Activated T-cell treated with anti-CD3 and anti-CD28 coated beads for 1 hour (primary cell): ENCODE results near the gene RGPD3.
A peak's percentile ranks its signal among the peaks of the same experiment; 100 is the strongest.
"Not testable (repeated sequence)": the region's sequence is repeated elsewhere in the genome, so short reads cannot be mapped to it uniquely, and the experiment has no call there.

ENCODE experiments used
- DNase-seq: peaks from one replicate; pipeline ENCODE4 v3.0.0-alpha.2; 2020; ENCODE audit warnings: low read depth

The RGPD3 gene

DNA sequence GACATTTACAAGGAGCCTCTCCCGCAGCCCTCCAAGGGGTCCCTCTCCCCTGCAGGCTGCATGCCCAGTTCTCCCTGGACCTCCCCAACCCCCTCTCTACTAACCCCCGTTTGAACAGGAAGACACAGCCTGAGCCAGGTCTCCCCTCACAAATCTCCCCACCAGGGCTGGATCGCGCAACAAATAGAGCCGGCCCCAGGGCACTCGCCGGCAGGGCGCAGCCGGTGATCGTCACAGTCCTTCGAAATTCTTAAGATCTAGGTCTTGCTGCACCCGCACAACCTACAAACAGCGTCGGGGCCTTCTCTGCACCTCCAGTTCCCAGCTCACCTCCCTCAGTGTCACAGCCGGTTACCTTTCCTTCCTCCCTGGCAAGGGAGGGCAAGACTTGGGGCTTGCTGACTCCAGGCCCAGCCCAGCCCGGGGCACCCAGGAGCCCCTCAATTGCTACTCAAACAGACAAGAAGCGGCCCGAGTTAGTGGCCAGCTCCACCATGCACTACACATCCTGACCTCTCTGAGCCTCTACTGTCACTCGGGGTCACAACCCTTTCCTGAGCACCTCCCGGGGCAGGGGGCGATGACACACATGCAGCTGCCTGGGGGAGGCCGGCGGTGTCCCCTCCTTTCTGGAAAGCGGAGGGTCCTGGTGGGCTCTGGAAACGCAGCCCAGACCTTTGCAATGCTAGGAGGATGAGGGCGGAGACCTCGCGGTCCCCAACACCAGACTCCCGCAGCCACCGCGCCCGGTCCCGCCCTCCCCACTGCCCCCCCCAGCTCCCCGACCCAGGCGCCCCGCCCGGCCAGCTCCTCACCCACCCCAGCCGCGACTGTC, 18.6 kb upstream of the RGPD3 start, which contains the start of gene CD8B2:
CD8B2 (plus strand) TSS at position 814 of the 835 bp plus-strand sequence. CDS start 63 bp downstream, outside the sequence.
- DNase-seq, result not testable (repeated sequence)

DNA sequence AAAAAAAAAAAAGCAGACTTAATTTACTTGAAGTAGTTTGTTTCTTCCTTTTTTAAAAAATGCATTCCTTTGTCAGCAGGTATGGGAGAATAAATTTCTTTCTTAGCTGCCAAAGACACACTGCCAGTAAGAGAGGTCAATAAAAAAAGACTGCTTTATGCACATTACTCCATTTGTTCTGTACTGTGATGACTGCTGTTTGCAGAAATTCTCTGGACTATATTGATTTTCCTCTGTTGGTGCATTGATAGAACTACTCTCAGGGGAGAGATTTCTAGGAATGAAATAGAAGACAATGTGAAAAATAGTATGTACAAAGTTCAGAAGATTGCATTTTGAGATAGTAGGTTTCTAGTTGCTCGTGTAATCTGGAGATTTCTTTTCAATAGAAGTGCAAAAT, 11.3 kb upstream of the RGPD3 start:
- not testable (repeated sequence) for DNase-seq

DNA sequence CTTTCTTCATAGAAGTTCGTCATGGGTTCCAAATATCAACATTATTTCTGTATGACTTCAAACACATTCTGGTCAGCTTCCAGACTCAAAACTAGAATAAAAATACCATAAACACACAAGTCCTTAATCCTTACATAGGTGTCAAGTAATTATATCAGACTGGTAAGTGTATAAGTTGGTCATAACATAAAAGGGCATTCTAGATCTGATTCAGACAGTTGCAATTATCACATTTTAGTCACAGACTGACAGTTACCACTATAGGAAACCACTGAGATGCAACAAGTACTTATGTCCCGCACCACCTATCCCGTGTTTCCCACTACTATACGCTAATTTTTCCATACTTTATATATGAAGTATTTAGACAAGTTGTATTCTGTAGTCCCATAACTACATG, 9.4 kb upstream of the RGPD3 start:
- DNase-seq, result not testable (repeated sequence)

DNA sequence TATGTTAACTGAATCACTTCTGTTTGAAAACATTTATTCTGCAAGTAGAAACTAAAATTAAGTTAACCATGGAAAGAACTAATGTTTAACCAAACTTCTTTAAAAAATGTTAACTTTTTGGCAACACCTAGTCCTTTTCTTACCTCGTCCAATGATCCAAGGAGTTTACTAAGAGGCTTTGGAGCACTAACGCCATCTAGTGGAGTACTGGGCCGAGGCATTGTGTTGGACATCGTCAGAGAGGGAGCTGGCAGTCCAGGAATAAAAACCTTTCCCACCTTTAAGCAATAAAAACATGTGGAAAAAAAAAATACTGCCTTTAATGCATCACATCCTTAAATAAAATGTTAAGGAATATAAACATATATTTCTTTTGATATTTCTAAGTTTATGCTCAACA, 2.4 kb upstream of the RGPD3 start:
- peak; percentile 44 for DNase-seq

DNA sequence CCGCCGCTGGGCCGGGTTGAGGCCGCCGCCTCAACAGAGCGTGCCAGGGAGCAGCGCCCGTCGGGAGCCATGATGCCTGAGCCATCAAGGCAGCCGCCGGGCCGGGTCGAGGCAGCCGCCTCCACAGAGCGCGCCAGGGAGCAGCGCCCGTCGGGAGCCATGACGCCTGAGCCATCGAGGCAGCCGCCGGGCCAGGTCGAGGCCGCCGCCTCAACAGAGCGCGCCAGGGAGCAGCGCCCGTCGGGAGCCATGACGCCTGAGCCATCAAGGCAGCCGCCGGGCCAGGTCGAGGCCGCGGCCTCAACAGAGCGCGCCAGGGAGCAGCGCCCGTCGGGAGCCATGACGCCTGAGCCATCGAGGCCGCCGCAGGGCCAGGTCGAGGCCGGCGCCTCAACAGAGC, 697 bp downstream of the RGPD3 start:
- DNase-seq, result not testable (repeated sequence)

DNA sequence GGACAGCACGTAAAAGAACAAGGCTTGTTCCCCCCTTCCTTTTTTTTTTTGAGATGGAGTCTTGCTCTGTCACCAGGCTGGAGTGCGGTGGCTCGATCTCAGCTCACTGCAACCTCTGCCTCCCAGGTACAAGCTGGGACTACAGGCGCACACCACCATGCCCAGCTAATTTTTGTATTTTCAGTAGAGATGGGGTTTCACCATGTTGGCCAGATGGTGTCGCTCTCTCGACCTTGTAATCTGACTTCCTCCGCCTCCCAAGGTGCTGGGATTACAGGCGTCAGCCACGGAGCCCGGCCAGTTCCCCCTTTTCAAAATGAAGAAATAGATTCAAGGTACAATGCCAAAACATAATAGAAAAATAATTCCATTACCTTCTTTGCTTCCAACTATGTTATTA, 6.3 kb downstream of the RGPD3 start:
- DNase-seq, result not testable (repeated sequence)

DNA sequence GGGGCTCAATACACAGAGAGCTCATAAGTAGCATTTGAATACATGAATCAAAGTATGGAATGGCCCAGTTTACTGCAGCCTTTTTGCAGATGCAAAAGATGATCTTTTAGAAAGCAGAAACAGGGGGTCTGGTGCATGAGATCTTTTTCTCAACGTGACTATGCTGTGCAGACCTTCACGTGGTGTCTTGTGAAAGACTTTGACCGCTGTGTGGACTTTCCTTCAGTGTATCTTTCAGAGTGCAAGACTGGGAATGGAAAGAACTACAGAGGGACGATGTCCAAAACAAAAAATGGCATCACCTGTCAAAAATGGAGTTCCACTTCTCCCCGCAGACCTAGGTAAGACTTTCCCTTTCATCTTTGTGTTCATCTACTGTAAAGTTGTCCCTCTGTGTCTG, 77.5 kb downstream of the RGPD3 start:
- not testable (repeated sequence) for DNase-seq

DNA sequence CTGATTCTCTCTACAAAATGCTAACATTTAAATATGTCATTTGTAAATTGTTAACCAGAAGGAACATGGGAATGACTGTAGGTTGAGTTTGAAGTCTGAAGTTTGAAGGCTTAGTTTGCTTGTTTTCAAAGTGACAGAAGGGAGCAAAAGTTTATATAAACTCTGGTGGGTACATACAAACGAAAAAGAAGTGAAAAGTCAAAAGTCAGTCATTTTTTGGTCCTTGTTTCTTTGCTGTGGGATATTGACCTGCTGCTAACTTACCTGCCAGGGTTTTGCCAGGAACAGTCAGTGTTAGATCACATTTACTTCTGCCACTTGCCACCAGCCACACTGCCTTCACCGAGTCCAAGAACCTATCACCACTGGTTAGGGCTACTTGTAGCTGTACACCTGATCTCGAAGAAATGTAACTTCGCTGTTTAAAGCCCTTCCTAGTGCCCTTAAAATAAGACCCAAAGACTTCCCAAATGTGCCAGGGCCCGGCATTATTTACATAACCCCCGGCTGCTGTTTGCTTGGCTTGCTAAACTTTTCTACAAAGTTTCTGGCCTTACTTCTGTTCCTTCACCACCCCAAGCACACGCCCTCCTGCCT, 79.3 kb downstream of the RGPD3 start:
- not testable (repeated sequence) for DNase-seq

DNA sequence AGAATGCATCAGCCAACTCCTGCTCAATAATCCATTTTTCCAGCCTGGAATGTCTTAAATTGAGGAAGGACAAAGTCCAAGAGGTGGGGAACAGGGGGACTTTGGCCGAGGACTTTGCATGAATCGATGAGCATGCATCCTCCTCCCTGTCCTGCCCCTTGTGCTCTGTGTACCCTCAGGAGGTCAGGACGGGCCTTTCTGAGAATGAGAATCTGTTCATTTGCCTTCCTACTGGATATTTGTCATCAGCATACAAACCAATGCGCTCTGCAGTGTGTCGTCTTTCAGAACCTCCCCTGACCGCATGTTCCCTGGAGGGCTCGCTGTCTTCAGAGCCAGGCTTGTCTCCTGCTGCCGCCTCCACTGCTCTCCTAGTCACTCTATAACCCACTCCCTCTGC, 83.7 kb downstream of the RGPD3 start:
- DNase-seq, result not testable (repeated sequence)

DNA sequence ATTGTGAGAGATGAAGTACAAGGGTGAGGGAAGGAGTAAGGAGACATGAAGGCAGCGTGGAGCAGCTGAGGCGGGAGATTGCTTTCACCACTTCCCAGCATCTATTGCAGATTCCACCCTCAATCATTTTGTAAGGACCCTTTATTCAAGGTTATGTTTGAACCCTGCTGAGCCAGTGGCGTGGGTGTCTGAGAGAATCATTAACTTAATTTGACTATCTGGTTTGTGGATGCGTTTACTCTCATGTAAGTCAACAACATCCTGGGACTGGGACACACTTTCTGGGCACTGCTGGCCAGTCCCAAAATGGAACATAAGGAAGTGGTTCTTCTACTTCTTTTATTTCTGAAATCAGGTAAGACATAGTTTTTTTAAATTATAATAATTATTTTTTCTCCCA, 86.3 kb downstream of the RGPD3 start:
- not testable (repeated sequence) for DNase-seq

DNA sequence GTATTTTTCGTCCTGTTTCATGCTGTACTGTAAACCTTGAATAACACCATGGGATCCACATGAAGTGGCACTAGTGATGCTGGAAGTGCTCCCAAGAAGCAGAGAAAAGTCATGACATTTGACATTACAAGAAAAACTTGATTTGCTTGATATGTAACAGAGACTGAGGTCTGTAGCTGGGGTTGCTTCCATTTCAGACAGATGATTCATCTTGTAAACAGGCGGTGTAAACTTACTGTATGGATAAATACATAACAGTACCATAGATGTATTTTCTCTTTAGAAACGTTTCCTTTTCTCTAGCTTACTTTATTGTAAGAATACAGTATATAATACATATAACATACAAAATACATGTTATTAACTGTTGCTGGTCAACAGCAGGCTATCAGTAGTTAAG, 88.6 kb downstream of the RGPD3 start:
- DNase-seq, result not testable (repeated sequence)

DNA sequence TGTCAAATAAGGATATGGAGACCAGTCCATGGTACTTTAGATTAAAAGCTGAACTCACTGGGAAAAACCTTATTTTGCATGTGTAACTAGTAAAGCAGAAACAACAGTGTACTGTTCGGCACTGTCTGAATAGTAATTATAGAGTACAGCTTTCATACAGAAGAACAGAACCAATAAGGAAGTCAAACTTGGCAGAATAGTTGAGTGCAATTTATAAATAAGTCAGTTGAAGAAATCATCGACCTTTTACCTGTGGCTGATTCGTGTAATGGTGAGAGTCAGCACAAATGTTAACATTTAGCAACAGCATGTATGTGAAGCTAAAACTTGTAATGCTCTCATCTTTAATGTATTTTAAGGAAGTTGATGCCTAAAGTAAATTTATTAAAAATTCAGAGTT, 99.0 kb downstream of the RGPD3 start:
- DNase-seq, result not testable (repeated sequence)

DNA sequence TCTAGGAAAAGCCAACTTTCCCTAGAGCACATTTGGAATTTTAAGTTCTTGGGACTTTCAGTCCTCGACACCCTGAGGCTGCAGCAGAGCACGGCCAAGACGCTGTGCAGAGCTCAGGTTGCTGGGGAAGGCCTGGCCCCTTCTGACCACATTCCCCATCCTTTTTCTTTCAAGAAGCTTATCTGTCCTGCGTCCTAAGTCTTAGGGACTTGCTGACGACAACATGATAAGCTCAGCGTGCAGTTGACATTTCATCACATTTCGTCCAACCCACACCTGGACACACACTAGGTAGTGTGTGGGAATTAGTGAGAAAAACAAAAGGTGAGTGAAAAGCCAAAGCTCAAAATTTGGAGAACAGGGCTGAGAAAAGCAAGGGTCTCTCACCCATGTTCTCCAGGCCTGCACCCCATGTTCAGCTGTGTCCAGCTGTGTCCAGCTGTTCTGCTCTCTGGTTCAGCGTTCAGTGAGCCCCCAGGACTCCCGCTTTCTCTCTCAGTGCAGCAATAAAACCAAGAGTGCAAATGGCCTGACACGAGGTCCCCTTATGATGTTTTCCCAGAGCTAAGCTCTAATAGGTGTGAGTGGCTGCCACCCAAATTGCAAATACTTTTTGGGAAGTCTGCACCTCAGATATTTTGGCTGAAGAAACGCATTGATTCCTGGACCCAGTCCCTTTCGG, 101.9 kb downstream of the RGPD3 start:
- no peak for DNase-seq

DNA sequence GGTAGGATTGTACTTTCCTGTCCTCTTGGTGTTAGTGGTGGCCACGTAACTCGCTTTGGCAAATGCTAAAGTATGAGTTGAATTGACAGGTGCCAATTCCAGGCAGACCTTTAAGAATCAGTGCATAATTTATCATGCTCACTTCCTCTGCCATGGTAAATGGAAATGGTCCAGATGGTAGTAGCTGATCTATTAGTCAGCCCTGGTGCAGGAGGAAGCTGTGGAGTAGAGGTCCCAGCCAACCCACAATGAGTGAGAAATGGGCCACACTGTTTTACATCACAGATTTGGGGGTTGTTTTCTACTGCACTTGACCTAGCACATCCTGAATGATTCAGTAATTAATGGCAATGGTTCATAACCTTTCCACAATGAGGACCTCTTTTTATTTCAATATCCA, 104.4 kb downstream of the RGPD3 start:
- DNase-seq, result no peak

DNA sequence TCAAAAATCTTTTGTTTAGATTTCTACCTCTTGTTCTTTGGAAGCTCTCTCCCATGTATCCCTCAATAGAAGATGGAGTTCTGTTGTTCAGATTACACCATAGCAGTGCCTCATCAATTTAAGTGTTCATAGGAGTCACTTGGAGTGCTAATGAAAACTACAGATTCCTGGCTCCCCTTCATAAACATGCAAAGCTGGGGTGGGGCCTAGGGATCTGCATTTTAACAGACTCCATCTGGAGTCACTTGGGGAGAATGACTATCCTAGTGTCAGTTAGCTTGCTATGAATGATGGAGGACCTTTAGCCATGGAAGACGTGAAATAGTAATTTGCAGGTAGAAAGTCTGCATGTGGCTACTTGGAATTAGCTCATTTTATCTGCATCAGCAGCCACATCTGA, 105.4 kb downstream of the RGPD3 start:
- no peak for DNase-seq

DNA sequence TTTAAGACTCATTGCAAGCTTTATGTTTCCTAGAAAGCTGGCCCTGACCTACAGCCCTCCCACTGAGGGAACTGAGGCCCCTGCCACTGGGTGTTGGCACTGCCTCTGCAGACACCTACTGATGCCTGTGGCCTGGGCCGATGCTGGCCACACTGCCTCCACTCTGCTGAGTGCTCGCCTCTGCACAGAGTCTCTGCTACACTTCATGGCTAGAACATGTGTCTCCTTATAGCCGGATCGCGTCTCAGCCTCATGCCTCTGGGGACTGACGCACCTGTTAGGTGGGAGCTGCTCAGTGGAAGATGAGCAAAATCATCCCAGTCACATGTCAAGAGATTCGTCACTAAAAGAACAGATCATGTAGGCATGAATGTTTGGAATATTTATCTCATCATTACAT, 108.7 kb downstream of the RGPD3 start:
- no peak for DNase-seq

DNA sequence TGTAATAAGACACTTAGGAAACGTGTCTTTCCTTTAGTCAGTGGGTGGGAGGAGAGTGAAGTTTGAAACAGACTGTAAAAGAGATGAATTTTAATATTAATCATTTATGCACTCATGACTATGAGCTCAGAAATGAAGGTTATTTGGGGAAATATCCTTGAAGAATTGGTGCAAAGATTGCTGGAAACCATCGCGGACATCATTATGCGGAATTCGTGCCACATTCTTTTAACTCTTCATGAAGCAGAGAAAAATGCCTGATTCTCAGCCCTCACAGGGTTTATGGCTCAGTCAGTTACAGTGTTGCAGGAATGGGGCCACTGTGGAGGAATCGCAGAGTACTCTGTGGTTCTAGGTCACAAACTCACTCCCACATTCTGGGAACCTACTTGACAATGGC, 109.7 kb downstream of the RGPD3 start:
- DNase-seq, result no peak

DNA sequence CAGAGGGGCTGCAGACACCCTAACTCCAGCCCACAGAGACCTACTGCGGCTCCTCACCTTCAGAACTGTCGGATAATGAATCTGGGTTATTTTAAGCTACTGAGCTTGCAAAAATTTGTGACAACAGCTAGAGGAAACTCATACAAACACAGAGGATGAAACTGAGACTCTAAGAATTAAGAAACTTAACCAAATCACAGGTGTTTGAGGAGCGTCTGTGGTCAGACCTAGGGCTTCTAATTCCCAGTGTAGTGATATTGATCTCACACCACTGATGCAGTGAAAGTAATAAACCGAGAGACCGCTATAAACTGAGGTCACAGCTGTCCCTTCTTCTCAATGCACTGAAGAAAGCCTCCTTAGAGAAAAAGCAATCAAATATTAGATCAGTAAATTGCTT, 110.1 kb downstream of the RGPD3 start:
- no peak for DNase-seq

DNA sequence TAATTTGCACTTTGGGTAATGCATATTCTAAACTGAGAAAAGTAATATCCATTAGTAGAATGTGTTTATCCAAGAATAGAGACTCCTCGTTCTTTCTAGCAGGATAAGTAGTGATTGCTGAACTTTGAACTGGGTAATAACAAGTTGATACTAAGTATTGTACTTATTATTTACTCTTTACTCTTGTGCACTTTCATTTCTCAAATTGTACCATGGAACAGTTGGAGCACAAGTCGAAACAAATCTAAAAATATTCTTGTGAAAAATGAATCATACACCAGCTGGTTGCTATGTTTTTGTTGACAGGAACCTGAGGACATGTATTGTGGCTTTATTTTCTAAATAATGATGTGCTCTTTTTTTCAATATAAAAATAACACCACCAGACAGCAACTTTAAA, 111.9 kb downstream of the RGPD3 start:
- no peak for DNase-seq

DNA sequence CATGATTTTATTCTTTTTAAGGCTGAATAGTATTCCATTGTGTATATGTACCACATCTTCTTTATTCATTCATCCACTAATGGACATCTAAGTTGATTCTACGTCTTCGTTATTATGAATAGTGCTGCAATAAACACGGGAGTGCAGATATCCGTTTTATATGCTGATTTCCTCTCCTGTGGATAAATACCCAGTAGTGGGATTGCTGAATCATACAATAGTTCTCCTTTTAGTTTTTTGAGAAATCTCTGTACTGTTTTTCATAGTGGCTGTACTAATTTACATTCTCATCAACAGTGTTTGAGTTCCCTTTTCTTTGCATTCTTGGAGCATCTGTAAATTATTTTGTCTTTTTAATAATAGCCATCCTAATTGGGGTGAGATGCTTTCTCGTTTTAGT, 114.5 kb downstream of the RGPD3 start:
- DNase-seq, result no peak

DNA sequence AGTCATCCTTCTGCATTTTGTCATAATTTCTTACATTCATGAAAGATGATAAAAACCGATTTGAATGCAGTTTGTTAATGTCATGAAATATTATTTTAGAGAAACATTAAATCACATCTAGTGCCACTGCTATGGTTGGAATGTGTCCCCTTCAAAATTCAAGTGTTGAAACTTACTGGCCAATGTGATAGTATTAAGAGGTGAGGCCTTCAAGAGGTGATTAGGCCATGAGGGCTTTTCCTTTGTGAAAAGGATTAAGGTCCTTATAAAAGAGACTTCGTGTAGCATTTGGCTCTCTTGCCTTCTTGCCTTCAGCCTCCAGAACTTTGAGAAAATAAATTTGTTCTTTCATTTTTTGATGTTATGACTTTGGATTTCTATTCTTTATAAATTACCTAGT, 117.2 kb downstream of the RGPD3 start:
- DNase-seq, result no peak

DNA sequence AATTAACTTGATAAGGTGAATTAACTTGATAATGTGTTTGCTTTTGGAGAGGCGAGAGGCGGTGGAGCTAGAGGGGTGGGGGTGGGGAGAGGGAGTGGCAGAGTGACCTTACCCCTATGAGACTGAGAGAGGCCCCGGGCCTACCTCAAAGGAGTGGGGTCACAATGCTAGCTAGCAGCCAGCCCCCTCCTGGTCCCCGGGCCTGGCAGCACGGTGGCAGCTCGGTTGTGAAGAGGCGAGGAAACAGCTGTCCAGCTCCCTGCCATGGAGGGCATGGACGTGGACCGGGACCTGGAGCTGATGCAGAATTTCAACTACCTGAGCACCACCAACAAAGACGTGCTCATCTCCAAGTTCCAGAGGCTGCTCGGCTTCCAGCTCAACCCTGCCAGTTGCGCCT, 123.9 kb downstream of the RGPD3 start:
- no peak for DNase-seq

DNA sequence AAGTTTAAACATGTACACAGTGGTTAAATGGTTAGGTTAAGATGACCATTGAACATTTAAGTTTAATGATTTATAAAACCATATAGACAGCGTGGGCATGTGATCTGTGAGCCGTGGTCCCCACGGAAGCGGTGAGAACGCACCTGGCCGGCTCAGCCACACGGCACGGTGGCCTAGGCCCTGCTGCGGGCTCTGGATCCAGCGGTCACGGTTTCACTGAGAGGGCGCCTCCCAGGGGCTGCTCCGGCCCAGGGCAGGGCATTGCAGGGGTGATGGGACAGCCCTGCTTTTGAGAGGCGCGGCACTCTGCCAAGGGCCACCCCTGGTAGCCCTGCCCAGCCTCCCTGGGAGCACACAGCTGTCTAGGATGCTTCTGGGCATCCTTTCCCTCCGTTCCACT, 124.9 kb downstream of the RGPD3 start:
- DNase-seq, result no peak
